ENCODE results near the gene GJA5. TPM values are rescaled to one million over a fixed set of nuclear protein-coding genes. Genes with fewer than 3 reads are reported as not detected.

GJA5 gene
- total and polyA plus RNA-seq, 2 experiments from 2014 or later, result 0.24 to 1.7 TPM

- Mint-ChIP-seq H3K27ac (no peak overlapping the region), H3K4me3 (no peak overlapping the region), H3K36me3 (ENCODE audit: low read depth) (peaks cover 6% of the 10 kb centered on the region; the same call in 2 of the 3 replicates), H3K27me3 (ENCODE audit: insufficient read depth, low read depth, poor library complexity) (peaks cover 3% of the 10 kb centered on the region), H3K4me1 (peaks cover 13% of the 10 kb centered on the region), H3K9me3 (peaks cover 11% of the 10 kb centered on the region)
- no peak for DNase-seq (ENCODE audit: low spot score)
- Histone ChIP-seq H3F3A (replicated peaks; ENCODE audit: low read depth) (no peaks in the 10 kb centered on the region), H3K79me2 (replicated peaks; ENCODE audit: insufficient read depth) (no peaks in the 10 kb centered on the region), H2AFZ (peak overlapping the region; percentile 47; the same call in 1 of the 2 replicates), H4K20me1 (replicated peaks; ENCODE audit: insufficient read depth) (no peaks in the 10 kb centered on the region), H3K27me3 (ENCODE audit: insufficient read depth) (no peaks in the 10 kb centered on the region), H3K4me3 (no peak overlapping the region), H3K4me1 (ENCODE audit: insufficient read depth) (peaks cover 13% of the 10 kb centered on the region), H3K9me2 (ENCODE audit: insufficient read depth) (no peaks in the 10 kb centered on the region), H3K4me2 (no peak overlapping the region), H3K27ac (ENCODE audit: low read depth) (no peak overlapping the region), H3K36me3 (ENCODE audit: insufficient read depth) (no peaks in the 10 kb centered on the region)
- TF ChIP-seq CREB1 (CRISPR knock-in tag; IDR thresholded peaks at IDR 0.05; ENCODE audit: low read depth) (no peak), ETS1 (IDR thresholded peaks at IDR 0.05) (no peak), EZH2phosphoT487 (IDR thresholded peaks at IDR 0.05; ENCODE audit: unreplicated experiment) (no peak), REST (IDR thresholded peaks at IDR 0.05; ENCODE audit: unreplicated experiment) (no peak)
- ATAC-seq, result no peak
Observed at GRCh38 chr1:147720557-147720956, 39.8 kb downstream of the GJA5 start.

GRCh38 chr1:147719711-147720225 lies 40.6 kb downstream of the GJA5 start:
- no peaks in the 10 kb centered on the region for H4K20me1 ChIP-seq (replicated peaks; ENCODE audit: insufficient read depth)
- Mint-ChIP-seq H3K27me3 (ENCODE audit: insufficient read depth, low read depth, poor library complexity) (peaks cover 3% of the 10 kb centered on the region), H3K27ac (no peak overlapping the region), H3K4me3 (no peak overlapping the region), H3K36me3 (ENCODE audit: low read depth) (peaks cover 6% of the 10 kb centered on the region; the same call in 2 of the 3 replicates), H3K4me1 (peaks cover 13% of the 10 kb centered on the region), H3K9me3 (peaks cover 11% of the 10 kb centered on the region)
- H3F3A ChIP-seq (replicated peaks; ENCODE audit: low read depth), result no peaks in the 10 kb centered on the region
- no peaks in the 10 kb centered on the region for H3K27me3 ChIP-seq (ENCODE audit: insufficient read depth)
- no peak overlapping the region for H2AFZ ChIP-seq
- no peaks in the 10 kb centered on the region for H3K9me2 ChIP-seq (ENCODE audit: insufficient read depth)
- no peak overlapping the region for H3K27ac ChIP-seq (ENCODE audit: low read depth)
- DNase-seq (ENCODE audit: low spot score) (no peak), ATAC-seq (no peak)
- no peaks in the 10 kb centered on the region for H3K79me2 ChIP-seq (replicated peaks; ENCODE audit: insufficient read depth)
- no peaks in the 10 kb centered on the region for H3K36me3 ChIP-seq (ENCODE audit: insufficient read depth)
- no peak overlapping the region for H3K4me3 ChIP-seq
- H3K4me2 ChIP-seq, result no peak overlapping the region
- TF ChIP-seq EZH2 (IDR thresholded peaks at IDR 0.05; ENCODE audit: low read depth, unreplicated experiment) (no peak), ZNF114 (CRISPR knock-in tag; IDR thresholded peaks at IDR 0.05) (no peak), POLR2AphosphoS5 (IDR thresholded peaks at IDR 0.05; ENCODE audit: low read depth) (no peak), CTCF (conservative IDR thresholded peaks at IDR 0.05; ENCODE audit: low read depth in 2 of 2) (no peak), STAT1 (IDR thresholded peaks at IDR 0.05; ENCODE audit: unreplicated experiment) (no peak)
- peaks cover 8% of the 10 kb centered on the region; the same call in 1 of the 2 replicates for H3K4me1 ChIP-seq (ENCODE audit: insufficient read depth)
